Right ventricle myocardium inferior (tissue), 1 donor: ENCODE data around the gene SGTB. TPM values are rescaled to one million over a fixed set of nuclear protein-coding genes. Genes with fewer than 3 reads are reported as not detected.
"Not testable (repeated sequence)": the region's sequence is repeated elsewhere in the genome, so short reads cannot be mapped to it uniquely, and the experiment has no call there.

Experiments
- ATAC-seq: fragments of 200-7000 bp; cut with Tn5 transposase; one replicate; pipeline ENCODE4 v1.9.1; 2020; ENCODE audit warnings: mild to moderate bottlenecking, moderate library complexity
- DNase-seq: peaks from one replicate; pipeline ENCODE4 v3.0.0; 2021; ENCODE audit errors: missing footprints
- intact Hi-C: fragments of 100-400 bp; cut with DNase I; formaldehyde crosslinking; loops from one replicate; pipeline ENCODE4 v1.11.0; 2022
- total RNA-seq: library from RNA; stranded (reverse); fragmentation: NEBNext Ultra II Directional; extraction: Animal tissue kit (Norgen Biotek cat#: 25700); gene quantifications from one replicate; pipeline ENCODE4 v1.2.1, GENCODE V29; 2021
- donor health status: DM: no; HTN: yes; CAD: no; lungs with severe emphysema.

SGTB gene
- total RNA-seq, 1 donor from 2014 or later: 4.3 TPM

GRCh38 chr5:65695162-65695755, 26.6 kb downstream of the SGTB start:
- intact Hi-C loops: no loop called here
- no peak for DNase-seq
- no peak for ATAC-seq

GRCh38 chr5:65693121-65693520, 28.8 kb downstream of the SGTB start:
- intact Hi-C loops: no loop called here
- no peak for ATAC-seq
- no peak for DNase-seq

GRCh38 chr5:65682148-65682547, 39.8 kb downstream of the SGTB start:
- ATAC-seq (no peak), DNase-seq (no peak)
- intact Hi-C loops: no loop called here

GRCh38 chr5:65676056-65676455, 45.9 kb downstream of the SGTB start:
- intact Hi-C loops, ATAC-seq, DNase-seq: not testable (repeated sequence)

- DNase-seq: no peak
- no peak for ATAC-seq
- intact Hi-C loops: no loop called here
These were observed 47.2 kb downstream of the SGTB start for GRCh38 chr5:65674749-65675148.

GRCh38 chr5:65672796-65673195, 49.1 kb downstream of the SGTB start:
- DNase-seq (no peak), ATAC-seq (no peak)
- intact Hi-C loops: no loop called here

GRCh38 chr5:65668696-65669095, 53.2 kb downstream of the SGTB start:
- ATAC-seq: no peak
- no peak for DNase-seq
- intact Hi-C loops: no loop called here

- ATAC-seq (no peak), DNase-seq (no peak)
- intact Hi-C loops: no loop called here
These were observed 57.9 kb downstream of the SGTB start for GRCh38 chr5:65663804-65664521.

GRCh38 chr5:65654713-65655112, 67.2 kb downstream of the SGTB start:
- intact Hi-C loops: no loop called here
- DNase-seq (no peak), ATAC-seq (no peak)

- DNase-seq (no peak), ATAC-seq (no peak)
- intact Hi-C loops: no loop called here
These were observed 70.8 kb downstream of the SGTB start for GRCh38 chr5:65651144-65651543.

GRCh38 chr5:65647941-65648340, 74.0 kb downstream of the SGTB start:
- DNase-seq (no peak), ATAC-seq (no peak)
- intact Hi-C loops: no loop called here

GRCh38 chr5:65646938-65647337, 75.0 kb downstream of the SGTB start:
- ATAC-seq (no peak), DNase-seq (no peak)
- intact Hi-C loops: no loop called here

GRCh38 chr5:65640240-65640639, 81.7 kb downstream of the SGTB start:
- DNase-seq (no peak), ATAC-seq (no peak)
- intact Hi-C loops: no loop called here

GRCh38 chr5:65630981-65631380, 90.9 kb downstream of the SGTB start:
- ATAC-seq: no peak
- DNase-seq: no peak
- intact Hi-C loops: no loop called here

- ATAC-seq: no peak
- intact Hi-C loops: no loop called here
These were observed 96.2 kb downstream of the SGTB start for GRCh38 chr5:65625743-65626142.

GRCh38 chr5:65624571-65625555, 97.0 kb downstream of the SGTB start, which contains the start of the genes SHLD3 and TRAPPC13:
TSS of gene SHLD3 (plus strand) at chr5:65625027. CDS start at chr5:65629588, 4,561 bp downstream.
TSS of gene TRAPPC13 (plus strand) at chr5:65625027. CDS start at chr5:65625061, 34 bp downstream.
- ATAC-seq (peak; percentile 92), DNase-seq (peak; percentile 75)
- intact Hi-C loops: no loop called here

More at GRCh38 chr5:65625743-65626142, 96.2 kb downstream of the SGTB start:
- no peak for DNase-seq

GRCh38 chr5:65624025-65624570, 97.8 kb downstream of the SGTB start, which contains the start of gene TRIM23:
TSS of gene TRIM23 (minus strand) at chr5:65624333. CDS start at chr5:65624274, 59 bp downstream.
- intact Hi-C loops: no loop called here
- ATAC-seq: peak; percentile 99
- DNase-seq: peak; percentile 97

GRCh38 chr5:65623482-65623881, 98.4 kb downstream of the SGTB start:
- DNase-seq (no peak), ATAC-seq (no peak)
- intact Hi-C loops: no loop called here

GRCh38 chr5:65621961-65622360, 99.9 kb downstream of the SGTB start:
- ATAC-seq, intact Hi-C loops, DNase-seq: not testable (repeated sequence)
